ENCODE results near the gene MYOM3.

MYOM3 gene

GRCh38 chr1:24138476-24139221 is 26.7 kb upstream of the MYOM3 start:
- DNase-seq (ENCODE audit: low read depth), result no peak

- no peak for DNase-seq (ENCODE audit: low read depth)
These were observed 25.1 kb upstream of the MYOM3 start for GRCh38 chr1:24136956-24137539.

GRCh38 chr1:24134376-24134775 is 22.4 kb upstream of the MYOM3 start:
- DNase-seq (ENCODE audit: low read depth), result no peak

- DNase-seq (ENCODE audit: low read depth), result no peak
These were observed 21.9 kb upstream of the MYOM3 start for GRCh38 chr1:24133819-24134218.

GRCh38 chr1:24130385-24130784 is 18.4 kb upstream of the MYOM3 start:
- DNase-seq (ENCODE audit: low read depth), result no peak

- no peak for DNase-seq (ENCODE audit: low read depth)
These were observed 15.9 kb upstream of the MYOM3 start for GRCh38 chr1:24127801-24128363.

GRCh38 chr1:24127134-24127800 is 15.3 kb upstream of the MYOM3 start:
- no peak for DNase-seq (ENCODE audit: low read depth)

GRCh38 chr1:24126672-24127023 is 14.7 kb upstream of the MYOM3 start:
- DNase-seq (ENCODE audit: low read depth), result no peak

- DNase-seq (ENCODE audit: low read depth), result no peak
These were observed 14.2 kb upstream of the MYOM3 start for GRCh38 chr1:24126018-24126671.

- DNase-seq (ENCODE audit: low read depth), result no peak
These were observed 13.5 kb upstream of the MYOM3 start for GRCh38 chr1:24125456-24125855.

- DNase-seq (ENCODE audit: low read depth), result no peak
These were observed 13.0 kb upstream of the MYOM3 start for GRCh38 chr1:24124980-24125379.

GRCh38 chr1:24123611-24124010 is 11.7 kb upstream of the MYOM3 start:
- no peak for DNase-seq (ENCODE audit: low read depth)

- DNase-seq (ENCODE audit: low read depth), result no peak
These were observed 10.8 kb upstream of the MYOM3 start for GRCh38 chr1:24122776-24123175.

DNA sequence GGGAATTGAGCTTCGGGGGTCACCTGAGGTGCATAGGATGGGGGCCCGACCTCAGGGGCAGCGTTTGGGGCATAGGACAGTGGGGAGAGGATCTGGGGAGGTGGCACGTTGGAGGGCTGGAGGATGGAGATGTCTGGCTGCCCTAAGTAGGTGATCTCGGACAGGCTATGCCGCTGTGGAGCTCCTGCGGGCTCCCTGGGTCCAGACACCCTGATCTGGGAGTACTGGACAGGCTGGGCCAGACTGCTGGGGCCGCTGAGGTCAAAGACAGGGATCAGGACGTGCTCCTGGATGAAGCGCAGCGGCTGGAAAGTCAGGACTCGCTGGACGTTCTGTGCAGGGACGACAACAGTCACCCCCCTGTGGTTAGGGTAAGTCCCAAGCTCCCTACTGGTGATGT is 9.5 kb upstream of the MYOM3 start:
- no peak for DNase-seq (ENCODE audit: low read depth)

GRCh38 chr1:24120965-24121364 is 9.0 kb upstream of the MYOM3 start:
- no peak for DNase-seq (ENCODE audit: low read depth)

DNA sequence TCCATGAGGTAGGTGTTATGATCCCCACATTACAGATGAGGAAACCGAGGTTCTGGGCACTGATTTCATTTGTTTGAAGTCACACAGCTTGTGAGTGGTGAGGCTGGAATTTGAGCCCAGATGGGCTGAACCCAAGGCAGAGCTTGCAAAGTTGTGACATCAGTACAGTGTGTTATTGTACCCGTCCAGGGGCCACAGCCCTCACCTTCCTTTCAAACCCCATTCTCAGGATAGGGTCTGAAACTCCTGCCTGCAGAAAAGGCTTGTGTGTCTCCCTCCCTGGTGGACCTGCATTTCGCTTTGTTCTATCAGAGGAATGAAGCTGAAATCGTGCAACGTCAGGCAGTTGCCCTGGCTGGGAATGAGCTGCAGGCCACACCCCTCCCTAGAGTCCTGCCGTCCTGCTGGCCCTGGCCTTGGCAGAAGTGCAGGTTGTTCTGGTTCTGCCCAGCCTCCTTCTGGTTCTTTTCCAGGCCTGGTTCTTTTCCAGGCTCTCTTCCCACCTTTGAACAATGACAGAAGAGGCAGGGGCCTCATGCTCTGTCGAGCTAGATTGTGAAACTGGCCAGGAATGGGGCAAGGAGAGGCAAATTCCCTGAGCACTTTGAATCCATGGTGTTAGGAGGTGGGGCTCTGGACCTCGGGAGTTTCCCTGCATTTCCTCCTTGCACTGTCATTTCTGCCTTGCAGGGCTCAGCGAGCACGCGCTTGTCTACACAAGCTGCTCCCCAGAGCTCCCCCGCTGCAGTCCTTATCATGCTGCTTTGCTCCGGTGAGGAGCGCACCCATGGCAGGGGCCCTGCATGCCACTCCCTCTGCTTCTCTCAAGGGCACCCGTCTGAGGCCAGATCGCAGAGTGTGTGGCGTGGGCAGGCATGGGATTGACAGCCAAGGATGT is 8.2 kb upstream of the MYOM3 start:
- DNase-seq (ENCODE audit: low read depth), result no peak

- no peak for DNase-seq (ENCODE audit: low read depth)
These were observed 7.5 kb upstream of the MYOM3 start for GRCh38 chr1:24119489-24119858.

- no peak for DNase-seq (ENCODE audit: low read depth)
These were observed 6.7 kb upstream of the MYOM3 start for GRCh38 chr1:24118410-24119242.

GRCh38 chr1:24117722-24118409 is 5.9 kb upstream of the MYOM3 start:
- DNase-seq (ENCODE audit: low read depth), result no peak

GRCh38 chr1:24117132-24117531 is 5.2 kb upstream of the MYOM3 start:
- DNase-seq (ENCODE audit: low read depth), result no peak

All from stimulated activated CD8-positive, alpha-beta memory T cell treated with anti-CD3 and anti-CD28 coated beads, Interleukin-15, amount 100 ng/mL, for 24 hours (primary cell).